Nephron progenitor cell (in vitro differentiated cells): ENCODE results near the gene GAPT.

Source experiments
- DNase-seq: peaks from one replicate; pipeline ENCODE4 v3.0.0; 2021
- H3K27ac Mint-ChIP-seq: 2 replicates; pipeline ENCODE4 v1.8.0; 2021; ENCODE audit warnings: mild to moderate bottlenecking, moderate library complexity, mixed read lengths
- H3K27me3 Mint-ChIP-seq: 2 replicates; pipeline ENCODE4 v1.8.0; 2021; ENCODE audit warnings: mild to moderate bottlenecking, low read depth, mixed read lengths; ENCODE audit not compliant: poor library complexity
- H3K36me3 Mint-ChIP-seq: 2 replicates; pipeline ENCODE4 v1.8.0; 2021; ENCODE audit warnings: low read depth, mixed read lengths
- H3K4me1 Mint-ChIP-seq: 2 replicates; pipeline ENCODE4 v1.8.0; 2021; ENCODE audit warnings: mixed read lengths
- H3K4me3 Mint-ChIP-seq: 2 replicates; pipeline ENCODE4 v1.8.0; 2021; ENCODE audit warnings: mild to moderate bottlenecking, moderate library complexity, mixed read lengths
- H3K9me3 Mint-ChIP-seq: 2 replicates; pipeline ENCODE4 v1.8.0; 2021; ENCODE audit warnings: mild to moderate bottlenecking, moderate library complexity, mixed read lengths
- CTCF ChIP-seq: fragments of 200-600 bp; sonication (generic); IDR thresholded peaks from 2 replicates; pipeline ENCODE4 v1.5.0; 2021; ENCODE audit warnings: antibody characterized with exemption

Gene GAPT

GRCh38 chr5:58496488-58496887, 5.3 kb downstream of the GAPT start:
- DNase-seq: no peak
- Mint-ChIP-seq H3K9me3 (no peaks in the 10 kb centered on the region), H3K4me3 (no peak overlapping the region), H3K4me1 (no peaks in the 10 kb centered on the region), H3K27me3 (peaks cover 2% of the 10 kb centered on the region), H3K36me3 (no peaks in the 10 kb centered on the region), H3K27ac (no peak overlapping the region)
- TF ChIP-seq CTCF: peak; percentile 41

- no peaks in the 10 kb centered on the region for H3K4me1 Mint-ChIP-seq
- no peak overlapping the region for H3K27ac Mint-ChIP-seq
- no peak for TF ChIP-seq CTCF
- DNase-seq: no peak
- H3K9me3 Mint-ChIP-seq: no peaks in the 10 kb centered on the region
- peaks cover 2% of the 10 kb centered on the region for H3K27me3 Mint-ChIP-seq
- no peaks in the 10 kb centered on the region for H3K36me3 Mint-ChIP-seq
- no peak overlapping the region for H3K4me3 Mint-ChIP-seq
These were observed 6.2 kb downstream of the GAPT start for GRCh38 chr5:58497386-58497785.

GRCh38 chr5:58497921-58498320, 6.7 kb downstream of the GAPT start:
- no peaks in the 10 kb centered on the region for H3K4me1 Mint-ChIP-seq
- no peak for TF ChIP-seq CTCF
- no peaks in the 10 kb centered on the region for H3K36me3 Mint-ChIP-seq
- no peak for DNase-seq
- H3K9me3 Mint-ChIP-seq: no peaks in the 10 kb centered on the region
- peaks cover 2% of the 10 kb centered on the region for H3K27me3 Mint-ChIP-seq
- no peak overlapping the region for H3K4me3 Mint-ChIP-seq
- no peak overlapping the region for H3K27ac Mint-ChIP-seq

- Mint-ChIP-seq H3K27ac (no peak overlapping the region), H3K9me3 (no peaks in the 10 kb centered on the region), H3K4me3 (no peak overlapping the region), H3K27me3 (peaks cover 2% of the 10 kb centered on the region), H3K36me3 (no peaks in the 10 kb centered on the region), H3K4me1 (no peaks in the 10 kb centered on the region)
- DNase-seq: peak; percentile 62
- peak; percentile 76 for TF ChIP-seq CTCF
These were observed 7.2 kb downstream of the GAPT start for GRCh38 chr5:58498340-58498942.

GRCh38 chr5:58499231-58499630, 8.0 kb downstream of the GAPT start:
- Mint-ChIP-seq H3K4me3 (no peak overlapping the region), H3K36me3 (no peaks in the 10 kb centered on the region), H3K4me1 (no peaks in the 10 kb centered on the region), H3K9me3 (no peaks in the 10 kb centered on the region), H3K27me3 (peaks cover 2% of the 10 kb centered on the region), H3K27ac (no peak overlapping the region)
- no peak for TF ChIP-seq CTCF
- DNase-seq: no peak

- no peaks in the 10 kb centered on the region for H3K4me1 Mint-ChIP-seq
- no peak overlapping the region for H3K4me3 Mint-ChIP-seq
- H3K9me3 Mint-ChIP-seq: no peaks in the 10 kb centered on the region
- no peak for TF ChIP-seq CTCF
- peaks cover 8% of the 10 kb centered on the region for H3K27me3 Mint-ChIP-seq
- no peak for DNase-seq
- H3K27ac Mint-ChIP-seq: no peak overlapping the region
- no peaks in the 10 kb centered on the region for H3K36me3 Mint-ChIP-seq
These were observed 8.7 kb downstream of the GAPT start for GRCh38 chr5:58499941-58500340.
